NCI-H1694 treated with DMSO at 0.1 percent for 48 hours (cell line): ENCODE measurements around the gene RYR1.
"Not testable (repeated sequence)": the region's sequence is repeated elsewhere in the genome, so short reads cannot be mapped to it uniquely, and the experiment has no call there.

Experiments used
- DNase-seq: peaks from one replicate; lab custom pipeline; 2025; lab: John Stamatoyannopoulos, UW

RYR1 gene

GRCh38 chr19:38538793-38539528, 105.5 kb downstream of the RYR1 start:
- DNase-seq = no peak

- DNase-seq = no peak
Measured at GRCh38 chr19:38539751-38540150, 106.3 kb downstream of the RYR1 start.

GRCh38 chr19:38542040-38542439, 108.5 kb downstream of the RYR1 start:
- DNase-seq = no peak

GRCh38 chr19:38543286-38543806, 109.9 kb downstream of the RYR1 start:
- DNase-seq = no peak

- peak; percentile 64 for DNase-seq
Measured at GRCh38 chr19:38543807-38544568, 110.5 kb downstream of the RYR1 start.

GRCh38 chr19:38544569-38545315, 111.3 kb downstream of the RYR1 start:
- DNase-seq = no peak

- DNase-seq = no peak
Measured at GRCh38 chr19:38545596-38545995, 112.1 kb downstream of the RYR1 start.

GRCh38 chr19:38547421-38547820, 113.9 kb downstream of the RYR1 start:
- no peak for DNase-seq

- DNase-seq = no peak
Measured at GRCh38 chr19:38549061-38549460, 115.6 kb downstream of the RYR1 start.

GRCh38 chr19:38549942-38550341, 116.5 kb downstream of the RYR1 start:
- DNase-seq = no peak

- DNase-seq = no peak
Measured at GRCh38 chr19:38550376-38550775, 116.9 kb downstream of the RYR1 start.

GRCh38 chr19:38551450-38551813, 117.9 kb downstream of the RYR1 start:
- no peak for DNase-seq

- DNase-seq = not testable (repeated sequence)
Measured at GRCh38 chr19:38553239-38553638, 119.7 kb downstream of the RYR1 start.

- no peak for DNase-seq
Measured at GRCh38 chr19:38554676-38555141, 121.2 kb downstream of the RYR1 start.

- no peak for DNase-seq
Measured at GRCh38 chr19:38555200-38555599, 121.7 kb downstream of the RYR1 start.

GRCh38 chr19:38556521-38557174, 123.2 kb downstream of the RYR1 start:
- DNase-seq = no peak

GRCh38 chr19:38557205-38557799, 123.8 kb downstream of the RYR1 start:
- no peak for DNase-seq

GRCh38 chr19:38558933-38559332, 125.4 kb downstream of the RYR1 start:
- DNase-seq = not testable (repeated sequence)

- no peak for DNase-seq
Measured at GRCh38 chr19:38559428-38560401, 126.2 kb downstream of the RYR1 start.

- no peak for DNase-seq
Measured at GRCh38 chr19:38561053-38561606, 127.6 kb downstream of the RYR1 start.
